ENCODE measurements around the gene CAMK2G. TPM values are rescaled to one million over a fixed set of nuclear protein-coding genes. Genes with fewer than 3 reads are reported as not detected.

Gene CAMK2G
- total and polyA plus RNA-seq, 7 donors, result 14.4 to 221 (median 153) TPM

DNA sequence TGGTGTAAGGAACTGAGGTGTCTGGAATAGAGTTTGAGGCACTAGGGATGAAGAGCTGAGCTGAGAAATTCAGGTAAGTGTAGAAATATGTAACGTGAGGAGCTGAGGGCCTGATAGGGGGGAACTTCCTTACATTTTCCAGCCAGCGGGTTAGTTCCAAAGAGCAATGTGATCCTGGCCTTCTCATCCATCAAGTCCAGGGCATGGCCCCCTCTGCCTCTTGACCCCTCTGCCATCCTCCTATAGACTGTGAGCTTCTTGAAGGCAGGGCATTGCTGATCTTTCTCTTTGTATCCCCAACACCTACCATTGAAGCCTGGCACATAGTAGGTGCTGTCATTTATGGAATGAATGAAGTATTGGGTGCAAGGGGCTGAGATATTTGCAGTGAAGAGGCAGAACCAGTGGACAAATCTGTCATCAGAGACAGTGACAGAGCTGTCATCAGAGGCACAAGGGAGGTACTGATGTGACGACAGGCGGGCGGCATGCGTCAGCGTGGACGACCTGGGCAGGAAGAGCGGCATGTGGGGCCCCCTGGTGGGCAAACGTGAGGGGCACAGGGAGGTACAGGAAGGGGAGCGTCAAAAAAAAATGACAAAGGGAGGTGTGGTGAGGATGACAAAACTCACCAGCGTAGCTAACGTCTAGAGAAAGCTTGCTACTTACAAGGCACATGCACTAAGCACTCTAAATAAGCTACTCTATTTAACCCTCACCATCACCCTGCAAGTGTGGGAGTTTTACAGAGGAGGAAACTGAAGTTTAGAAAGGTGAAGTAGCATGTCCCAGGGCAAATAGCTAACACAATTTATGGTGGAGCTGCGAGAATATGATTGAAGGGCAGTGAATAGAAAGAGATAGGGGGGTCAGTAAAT, 5.2 kb upstream of the CAMK2G start:
- peak; percentile 93 for DNase-seq
- TF ChIP-seq POLR2AphosphoS5 (IDR thresholded peaks at IDR 0.05) (peak in 1 of 4 donors; percentile 44), EP300 (IDR thresholded peaks at IDR 0.05) (no peak), POLR2A (IDR thresholded peaks at IDR 0.05) (no peak)
- TF ChIP-seq, protein P1, sequence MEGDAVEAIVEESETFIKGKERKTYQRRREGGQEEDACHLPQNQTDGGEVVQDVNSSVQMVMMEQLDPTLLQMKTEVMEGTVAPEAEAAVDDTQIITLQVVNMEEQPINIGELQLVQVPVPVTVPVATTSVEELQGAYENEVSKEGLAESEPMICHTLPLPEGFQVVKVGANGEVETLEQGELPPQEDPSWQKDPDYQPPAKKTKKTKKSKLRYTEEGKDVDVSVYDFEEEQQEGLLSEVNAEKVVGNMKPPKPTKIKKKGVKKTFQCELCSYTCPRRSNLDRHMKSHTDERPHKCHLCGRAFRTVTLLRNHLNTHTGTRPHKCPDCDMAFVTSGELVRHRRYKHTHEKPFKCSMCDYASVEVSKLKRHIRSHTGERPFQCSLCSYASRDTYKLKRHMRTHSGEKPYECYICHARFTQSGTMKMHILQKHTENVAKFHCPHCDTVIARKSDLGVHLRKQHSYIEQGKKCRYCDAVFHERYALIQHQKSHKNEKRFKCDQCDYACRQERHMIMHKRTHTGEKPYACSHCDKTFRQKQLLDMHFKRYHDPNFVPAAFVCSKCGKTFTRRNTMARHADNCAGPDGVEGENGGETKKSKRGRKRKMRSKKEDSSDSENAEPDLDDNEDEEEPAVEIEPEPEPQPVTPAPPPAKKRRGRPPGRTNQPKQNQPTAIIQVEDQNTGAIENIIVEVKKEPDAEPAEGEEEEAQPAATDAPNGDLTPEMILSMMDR (IDR thresholded peaks at IDR 0.05), result peak; percentile 91 to 98 (median 94)
- Histone ChIP-seq H3K27me3 (no peaks in the 10 kb centered on the region), H3K9me3 (no peaks in the 10 kb centered on the region), H3K4me1 (peaks cover 0 to 29% (median 10%) of the 10 kb centered on the region in 4 donors), H3K4me3 (no peak overlapping the region), H3K27ac (peak overlapping the region in 3 of 4 donors; percentile 41 to 92 (median 61)), H3K36me3 (no peaks in the 10 kb centered on the region)
- intact Hi-C loops (cut with DNase I), result loop anchor here (1.0 kb wide), 1 partner anchor 30 kb away; no protein-coding TSS in a partner anchor
- WGBS, 2 donors, result 15 to 17% methylated on average over 14 of the region's 14 CpGs

DNA sequence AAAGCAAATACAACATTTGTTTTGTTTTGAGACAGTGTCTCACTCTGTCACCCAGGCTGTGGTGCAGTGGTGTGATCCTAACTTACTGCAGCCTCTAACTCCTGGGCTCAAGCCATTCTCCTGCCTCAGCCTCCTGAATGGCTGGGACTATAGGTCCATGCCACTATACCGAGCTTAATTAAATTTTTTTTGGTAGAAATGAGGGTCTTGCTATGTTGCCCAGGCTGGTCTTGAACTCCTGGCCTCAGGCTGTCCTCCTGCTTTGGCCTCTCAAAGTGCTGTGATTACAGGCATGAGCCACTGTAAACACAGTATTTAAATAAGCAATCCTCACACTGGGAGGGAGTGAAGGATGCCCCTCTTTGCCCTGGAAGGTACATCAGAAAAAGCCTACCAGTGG, 4.0 kb upstream of the CAMK2G start:
- Histone ChIP-seq H3K27me3 (no peaks in the 10 kb centered on the region), H3K36me3 (no peaks in the 10 kb centered on the region), H3K27ac (peak overlapping the region in 3 of 4 donors; percentile 41 to 92 (median 61)), H3K9me3 (no peaks in the 10 kb centered on the region), H3K4me1 (peaks cover 0 to 29% (median 10%) of the 10 kb centered on the region in 4 donors), H3K4me3 (no peak overlapping the region)
- TF ChIP-seq EP300 (IDR thresholded peaks at IDR 0.05), result no peak
- TF ChIP-seq, protein P1 (IDR thresholded peaks at IDR 0.05), result no peak
- TF ChIP-seq POLR2A (IDR thresholded peaks at IDR 0.05), result no peak
- no peak for TF ChIP-seq POLR2AphosphoS5 (IDR thresholded peaks at IDR 0.05)
- WGBS, 2 donors, result 90 to 92% methylated on average over 1 of the region's 1 CpG
- no peak for DNase-seq
- intact Hi-C loops (cut with DNase I), result no loop called here

DNA sequence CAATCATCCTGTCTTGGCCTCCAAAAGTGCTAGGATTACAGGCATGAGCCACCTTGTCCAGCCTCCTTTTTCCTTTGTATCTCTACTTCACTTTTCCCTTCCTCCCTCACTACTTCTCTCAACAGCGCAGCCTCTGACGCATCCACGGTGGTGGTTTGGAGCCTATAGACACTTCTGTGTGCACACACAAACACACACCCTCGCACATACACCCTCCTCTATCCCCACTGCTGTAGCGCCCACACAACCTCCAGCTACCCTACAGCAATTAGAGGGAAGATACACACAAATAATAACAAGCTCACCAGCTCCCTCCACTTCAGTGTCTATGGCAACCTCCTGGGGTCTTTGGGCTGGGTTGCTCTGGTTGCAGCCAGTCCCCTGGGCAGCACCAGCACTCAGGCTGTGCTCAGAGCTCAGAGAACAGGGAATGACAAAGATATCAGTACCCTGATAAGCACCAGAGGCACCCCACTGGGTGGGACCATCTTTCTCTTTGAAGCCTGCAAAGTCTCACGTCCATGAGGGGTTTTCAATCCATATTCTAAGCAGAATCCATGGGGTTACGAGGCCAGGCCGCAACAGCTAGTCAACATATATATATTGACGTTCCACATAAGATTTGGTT, 3.3 kb upstream of the CAMK2G start:
- WGBS, 2 donors, result 90 to 91% methylated on average over 9 of the region's 9 CpGs
- Histone ChIP-seq H3K4me3 (no peak overlapping the region), H3K9me3 (no peaks in the 10 kb centered on the region), H3K27ac (peak overlapping the region in 2 of 4 donors; percentile 92 to 94), H3K36me3 (no peaks in the 10 kb centered on the region), H3K4me1 (peaks cover 0 to 36% (median 17%) of the 10 kb centered on the region in 4 donors), H3K27me3 (no peaks in the 10 kb centered on the region)
- TF ChIP-seq EP300 (IDR thresholded peaks at IDR 0.05) (no peak), POLR2A (IDR thresholded peaks at IDR 0.05) (no peak), POLR2AphosphoS5 (IDR thresholded peaks at IDR 0.05) (no peak)
- intact Hi-C loops (cut with DNase I), result no loop called here
- DNase-seq, result no peak

DNA sequence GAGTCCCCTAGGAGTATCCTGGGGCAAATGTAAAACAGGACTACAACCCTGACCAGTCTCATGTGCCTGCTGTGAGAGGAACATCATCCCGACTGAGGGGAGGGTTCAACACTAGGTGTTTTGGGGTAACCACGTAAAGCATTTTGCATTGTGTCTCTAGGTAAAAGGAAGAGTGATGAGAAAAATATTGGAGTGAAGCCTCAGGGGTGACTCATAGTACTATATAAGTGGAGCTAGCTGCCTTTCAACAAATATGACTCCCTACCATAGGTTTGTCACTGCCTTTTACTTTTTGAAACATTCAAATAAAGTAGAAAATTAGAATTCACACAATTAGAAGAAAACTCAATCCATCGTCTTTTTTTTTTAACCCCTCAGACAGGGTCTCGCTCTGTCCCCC, 2.6 kb upstream of the CAMK2G start:
- no peaks in the 10 kb centered on the region for H3K36me3 ChIP-seq
- H3K9me3 ChIP-seq, result no peaks in the 10 kb centered on the region
- peaks cover 0 to 43% (median 24%) of the 10 kb centered on the region in 4 donors for H3K4me1 ChIP-seq
- H3K27me3 ChIP-seq, result no peaks in the 10 kb centered on the region
- H3K4me3 ChIP-seq, result no peak overlapping the region
- no peak for TF ChIP-seq POLR2A (IDR thresholded peaks at IDR 0.05)
- no peak for TF ChIP-seq EP300 (IDR thresholded peaks at IDR 0.05)
- TF ChIP-seq, protein P1 (IDR thresholded peaks at IDR 0.05), result no peak
- TF ChIP-seq POLR2AphosphoS5 (IDR thresholded peaks at IDR 0.05), result no peak
- intact Hi-C loops (cut with DNase I), result no loop called here
- H3K27ac ChIP-seq, result peak overlapping the region; percentile 29 to 94 (median 70)
- WGBS, 2 donors, result 93% methylated on average over 4 of the region's 4 CpGs
- no peak for DNase-seq

DNA sequence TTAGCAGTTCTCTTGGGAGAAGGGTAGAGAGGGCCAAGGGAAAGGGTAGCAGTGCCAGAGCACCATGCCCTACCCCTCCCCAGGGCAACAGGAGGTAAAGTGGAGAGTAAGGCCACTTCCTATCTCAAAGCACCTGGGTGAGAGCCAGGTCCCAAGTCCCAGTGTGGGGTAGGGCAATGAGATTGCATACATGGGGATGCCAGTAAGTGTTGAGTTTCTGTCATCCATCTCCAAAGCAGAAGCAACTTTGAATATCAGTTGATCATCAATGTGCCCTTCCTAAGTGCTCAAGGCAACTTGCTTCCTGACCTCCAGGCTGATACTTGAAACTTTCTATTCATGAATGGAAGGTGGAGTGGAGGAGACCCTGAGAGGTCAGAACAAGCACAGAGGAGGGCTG, 2.2 kb upstream of the CAMK2G start:
- H3K36me3 ChIP-seq, result no peaks in the 10 kb centered on the region
- H3K4me3 ChIP-seq, result no peak overlapping the region
- intact Hi-C loops (cut with DNase I), result no loop called here
- TF ChIP-seq EP300 (IDR thresholded peaks at IDR 0.05), result no peak
- TF ChIP-seq, protein P1 (IDR thresholded peaks at IDR 0.05), result no peak
- no peak for TF ChIP-seq POLR2AphosphoS5 (IDR thresholded peaks at IDR 0.05)
- TF ChIP-seq POLR2A (IDR thresholded peaks at IDR 0.05), result no peak
- no peaks in the 10 kb centered on the region for H3K9me3 ChIP-seq
- H3K27me3 ChIP-seq, result no peaks in the 10 kb centered on the region
- peak overlapping the region; percentile 29 to 94 (median 70) for H3K27ac ChIP-seq
- no peak for DNase-seq
- H3K4me1 ChIP-seq, result peaks cover 0 to 47% (median 28%) of the 10 kb centered on the region in 4 donors
